GM19239 (cell line): ENCODE results near the gene QSOX2.

Experiments
- DNase-seq: peaks from one replicate; pipeline ENCODE4 v3.0.0; 2011; ENCODE audit warnings: low spot score; ENCODE audit not compliant: insufficient read length
- FAIRE-seq: peaks from 2 replicates; lab custom pipeline; 2011; peaks lifted over from hg19 to GRCh38; lab: Jason Lieb, UNC

The QSOX2 gene

GRCh38 chr9:136209232-136209631, 36.4 kb downstream of the QSOX2 start:
- DNase-seq: no peak
- no peak for FAIRE-seq

- DNase-seq (no peak), FAIRE-seq (no peak)
These were observed 36.9 kb downstream of the QSOX2 start for GRCh38 chr9:136208675-136209074.

GRCh38 chr9:136207616-136208015, 38.0 kb downstream of the QSOX2 start:
- no peak for DNase-seq
- FAIRE-seq: no peak

GRCh38 chr9:136206602-136207275, 38.9 kb downstream of the QSOX2 start:
- FAIRE-seq: no peak
- DNase-seq: no peak

GRCh38 chr9:136205707-136205992, 40.0 kb downstream of the QSOX2 start:
- DNase-seq (no peak), FAIRE-seq (no peak)

GRCh38 chr9:136204838-136205706, 40.5 kb downstream of the QSOX2 start, which contains the start of gene LHX3:
Gene LHX3 (minus strand): TSS chr9:136205128. CDS start chr9:136205012, 116 bp downstream.
- no peak for FAIRE-seq
- DNase-seq: no peak

- DNase-seq (no peak), FAIRE-seq (no peak)
These were observed 41.3 kb downstream of the QSOX2 start for GRCh38 chr9:136204145-136204805.

GRCh38 chr9:136203408-136204144, 42.0 kb downstream of the QSOX2 start:
- FAIRE-seq (no peak), DNase-seq (no peak)

GRCh38 chr9:136202454-136203407, 42.9 kb downstream of the QSOX2 start:
- DNase-seq (no peak), FAIRE-seq (no peak)

- DNase-seq: no peak
- no peak for FAIRE-seq
These were observed 43.8 kb downstream of the QSOX2 start for GRCh38 chr9:136201609-136202453.

- DNase-seq (no peak), FAIRE-seq (no peak)
These were observed 44.4 kb downstream of the QSOX2 start for GRCh38 chr9:136201174-136201573.

- no peak for DNase-seq
- FAIRE-seq: no peak
These were observed 45.2 kb downstream of the QSOX2 start for GRCh38 chr9:136200424-136200823.

GRCh38 chr9:136199391-136200288, 46.0 kb downstream of the QSOX2 start:
- no peak for FAIRE-seq
- DNase-seq: no peak

GRCh38 chr9:136198605-136199083, 47.0 kb downstream of the QSOX2 start:
- no peak for FAIRE-seq

GRCh38 chr9:136197930-136198604, 47.5 kb downstream of the QSOX2 start:
- FAIRE-seq: no peak

More at GRCh38 chr9:136198605-136199083, 47.0 kb downstream of the QSOX2 start:
- DNase-seq: no peak

GRCh38 chr9:136197084-136197875, 48.3 kb downstream of the QSOX2 start:
- DNase-seq (no peak), FAIRE-seq (no peak)

More at GRCh38 chr9:136197930-136198604, 47.5 kb downstream of the QSOX2 start:
- no peak for DNase-seq
